NB4 (cell line): ENCODE results near the gene MKRN2OS.

Experiments
- MAX ChIP-seq: IDR thresholded peaks from 2 replicates; pipeline ENCODE4 v1.6.1; 2011; ENCODE audit warnings: low read depth, low read length
- MYC ChIP-seq: IDR thresholded peaks from 2 replicates; pipeline ENCODE4 v1.6.1; 2011; ENCODE audit warnings: low read depth, low read length
- POLR2A ChIP-seq: IDR thresholded peaks from 2 replicates; pipeline ENCODE4 v1.6.1; 2011; ENCODE audit warnings: mild to moderate bottlenecking; ENCODE audit not compliant: insufficient read length; ENCODE audit errors: extremely low read depth
- TF ChIP-seq, protein P1 (sequence below): IDR thresholded peaks from one replicate; pipeline ENCODE4 v1.5.1; 2012; ENCODE audit warnings: low read depth, low read length

DNA sequence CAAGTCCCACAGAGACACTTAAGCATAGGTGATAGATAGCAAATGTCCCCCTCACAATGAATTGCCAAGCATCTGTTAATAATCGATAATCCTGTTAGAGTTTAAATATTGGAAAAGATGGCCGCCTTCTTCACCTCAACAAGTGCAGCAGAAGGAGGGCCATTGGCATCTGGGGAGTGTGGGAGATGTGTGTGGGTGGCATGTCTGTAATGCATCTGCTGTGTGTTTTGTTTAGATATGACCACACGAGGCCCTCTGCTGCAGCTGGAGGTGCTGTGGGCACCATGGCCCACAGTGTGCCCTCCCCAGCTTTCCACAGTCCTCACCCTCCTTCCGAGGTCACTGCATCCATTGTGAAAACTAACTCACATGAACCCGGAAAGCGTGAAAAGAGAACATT, 24.5 kb upstream of the MKRN2OS start:
- TF ChIP-seq, protein P1, sequence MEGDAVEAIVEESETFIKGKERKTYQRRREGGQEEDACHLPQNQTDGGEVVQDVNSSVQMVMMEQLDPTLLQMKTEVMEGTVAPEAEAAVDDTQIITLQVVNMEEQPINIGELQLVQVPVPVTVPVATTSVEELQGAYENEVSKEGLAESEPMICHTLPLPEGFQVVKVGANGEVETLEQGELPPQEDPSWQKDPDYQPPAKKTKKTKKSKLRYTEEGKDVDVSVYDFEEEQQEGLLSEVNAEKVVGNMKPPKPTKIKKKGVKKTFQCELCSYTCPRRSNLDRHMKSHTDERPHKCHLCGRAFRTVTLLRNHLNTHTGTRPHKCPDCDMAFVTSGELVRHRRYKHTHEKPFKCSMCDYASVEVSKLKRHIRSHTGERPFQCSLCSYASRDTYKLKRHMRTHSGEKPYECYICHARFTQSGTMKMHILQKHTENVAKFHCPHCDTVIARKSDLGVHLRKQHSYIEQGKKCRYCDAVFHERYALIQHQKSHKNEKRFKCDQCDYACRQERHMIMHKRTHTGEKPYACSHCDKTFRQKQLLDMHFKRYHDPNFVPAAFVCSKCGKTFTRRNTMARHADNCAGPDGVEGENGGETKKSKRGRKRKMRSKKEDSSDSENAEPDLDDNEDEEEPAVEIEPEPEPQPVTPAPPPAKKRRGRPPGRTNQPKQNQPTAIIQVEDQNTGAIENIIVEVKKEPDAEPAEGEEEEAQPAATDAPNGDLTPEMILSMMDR, result no peak
- TF ChIP-seq POLR2A, result no peak
- TF ChIP-seq MAX, result no peak
- no peak for TF ChIP-seq MYC
